ENCODE results near the gene TRAF3IP1.

Gene TRAF3IP1

GRCh38 chr2:238286095-238286494 lies 34.2 kb upstream of the TRAF3IP1 start (continued):
- no peak for TF ChIP-seq PPARA (CRISPR knock-in tag; IDR thresholded peaks at IDR 0.05; ENCODE audit: borderline replicate concordance)
- no peak for TF ChIP-seq CSDC2 (CRISPR knock-in tag; IDR thresholded peaks at IDR 0.05)
- no peak for TF ChIP-seq SNAI2 (CRISPR knock-in tag; IDR thresholded peaks at IDR 0.05)
- TF ChIP-seq ZC3H10 (CRISPR knock-in tag; IDR thresholded peaks at IDR 0.05) = no peak

GRCh38 chr2:238286551-238286950 lies 33.8 kb upstream of the TRAF3IP1 start:
- no peak for TF ChIP-seq ZC3H10 (CRISPR knock-in tag; IDR thresholded peaks at IDR 0.05)
- TF ChIP-seq PATZ1 (CRISPR knock-in tag; IDR thresholded peaks at IDR 0.05; ENCODE audit: borderline replicate concordance) = no peak
- TF ChIP-seq PPARA (CRISPR knock-in tag; IDR thresholded peaks at IDR 0.05; ENCODE audit: borderline replicate concordance) = no peak
- no peak for TF ChIP-seq CSRNP3 (CRISPR knock-in tag; IDR thresholded peaks at IDR 0.05)
- no peak for TF ChIP-seq POU6F1 (CRISPR knock-in tag; IDR thresholded peaks at IDR 0.05; ENCODE audit: borderline replicate concordance, low read depth)
- no peak for TF ChIP-seq TCF4 (CRISPR knock-in tag; IDR thresholded peaks at IDR 0.05; ENCODE audit: borderline replicate concordance)
- no peak for TF ChIP-seq ESRRG (CRISPR knock-in tag; IDR thresholded peaks at IDR 0.05)
- no peak for TF ChIP-seq ISL1 (CRISPR knock-in tag; IDR thresholded peaks at IDR 0.05)
- no peak for TF ChIP-seq BACH2 (CRISPR knock-in tag; IDR thresholded peaks at IDR 0.05; ENCODE audit: borderline replicate concordance)
- TF ChIP-seq TOX (CRISPR knock-in tag; IDR thresholded peaks at IDR 0.05; ENCODE audit: borderline replicate concordance) = no peak
- TF ChIP-seq ZFP3 (CRISPR knock-in tag; IDR thresholded peaks at IDR 0.05) = no peak
- TF ChIP-seq GLIS3 (CRISPR knock-in tag; IDR thresholded peaks at IDR 0.05) = no peak
- ATAC-seq = no peak

GRCh38 chr2:238286987-238287736 lies 33.2 kb upstream of the TRAF3IP1 start:
- no peak for ATAC-seq
- TF ChIP-seq ZNF8 (CRISPR knock-in tag; IDR thresholded peaks at IDR 0.05) (no peak), TCF4 (CRISPR knock-in tag; IDR thresholded peaks at IDR 0.05; ENCODE audit: borderline replicate concordance) (no peak), RARB (CRISPR knock-in tag; IDR thresholded peaks at IDR 0.05) (no peak), PATZ1 (CRISPR knock-in tag; IDR thresholded peaks at IDR 0.05; ENCODE audit: borderline replicate concordance) (no peak), ZNF70 (CRISPR knock-in tag; IDR thresholded peaks at IDR 0.05) (no peak), ZNF565 (CRISPR knock-in tag; conservative IDR thresholded peaks at IDR 0.05; ENCODE audit: low read depth) (no peak), POU6F1 (CRISPR knock-in tag; IDR thresholded peaks at IDR 0.05; ENCODE audit: borderline replicate concordance, low read depth) (no peak), ISL1 (CRISPR knock-in tag; IDR thresholded peaks at IDR 0.05) (no peak)
